Kidney (tissue), 14 donors: Measurements from ENCODE around the gene ZNF512B. TPM values are rescaled to one million over a fixed set of nuclear protein-coding genes. Genes with fewer than 3 reads are reported as not detected.

Source experiments
- DNase-seq, 5 donors: peaks; one replicate each; pipeline ENCODE4 v3.0.0-alpha.2; 2013 to 2020
- FAIRE-seq: peaks from 2 replicates; lab custom pipeline; 2012; peaks lifted over from hg19 to GRCh38; lab: Jason Lieb, UNC
- H3K27ac ChIP-seq, 2 donors: one replicate each; pipeline ENCODE4 v1.7.0; 2013; ENCODE audit warnings: low read depth in 2 of 2, low read length in 2 of 2, inconsistent platforms in 1 of 2
- H3K27me3 ChIP-seq: one replicate; pipeline ENCODE4 v1.7.1; 2013; ENCODE audit warnings: low read length, inconsistent platforms; ENCODE audit not compliant: control insufficient read depth, insufficient read depth
- H3K36me3 ChIP-seq, 3 donors: one replicate each; pipeline versions ENCODE4 v1.7.0 to v1.7.1; 2013; ENCODE audit warnings: low read length in 3 of 3, control low read depth in 1 of 3, inconsistent platforms in 1 of 3; ENCODE audit not compliant: insufficient read depth in 3 of 3, control insufficient read depth in 2 of 3
- H3K4me1 ChIP-seq, 3 donors: one replicate each; pipeline versions ENCODE4 v1.7.0 to v1.7.1; 2013; ENCODE audit warnings: low read length in 3 of 3, inconsistent platforms in 1 of 3, low read depth in 1 of 3; ENCODE audit not compliant: control insufficient read depth in 2 of 3, insufficient read depth in 2 of 3
- H3K4me3 ChIP-seq, 3 donors: one replicate each; pipeline versions ENCODE4 v1.7.0 to v1.8.1; 2013; ENCODE audit warnings: low read length in 3 of 3, control low read depth in 1 of 3, inconsistent platforms in 1 of 3
- H3K9ac ChIP-seq, 3 donors: one replicate each; pipeline versions ENCODE4 v1.7.0 to v1.7.1; 2013; ENCODE audit warnings: low read length in 3 of 3, control low read depth in 1 of 3, inconsistent platforms in 1 of 3
- H3K9me3 ChIP-seq, 3 donors: one replicate each; pipeline versions ENCODE4 v1.7.0 to v1.7.1; 2013; ENCODE audit warnings: low read length in 3 of 3, control low read depth in 1 of 3, inconsistent platforms in 1 of 3; ENCODE audit not compliant: control insufficient read depth in 2 of 3, insufficient read depth in 1 of 3
- intact Hi-C: fragments of 100-400 bp; cut with DNase I; formaldehyde crosslinking; loops from one replicate; pipeline ENCODE4 v1.11.1; 2022
- polyA plus RNA-seq: library from polyadenylated mRNA; stranded (reverse); fragments of 350-450 nt; fragmentation: Illumina TruSeq; extraction: RNeasy Lipid Tissue Mini Kit (QIAGEN cat#74804); gene quantifications from one replicate; pipeline ENCODE4 v1.2.3, GENCODE V29; 2014; ENCODE audit warnings: low read depth, low replicate concordance; ENCODE audit not compliant: insufficient read depth
- total RNA-seq: library from RNA; stranded (reverse); fragmentation: NEBNext Ultra II Directional; extraction: Animal tissue kit (Norgen Biotek cat#: 25700); gene quantifications from one replicate; pipeline ENCODE4 v1.2.1, GENCODE V29; 2021
- TF ChIP-seq, protein P1 (sequence below): IDR thresholded peaks from 3 replicates; pipeline ENCODE4 v1.5.1; 2012; ENCODE audit warnings: mild to moderate bottlenecking, moderate library complexity, borderline replicate concordance; ENCODE audit not compliant: insufficient read depth; ENCODE audit errors: extremely low read depth
- donor health status: control.
- donor health status: control.
- donor health status: control.
- donor health status: control.
- donor health status: control.
- donor health status: DM: yes; HTN: yes; CAD: no.
- donor health status: Normal renal cell carcinoma (clear cell type).

Gene ZNF512B
- total and polyA plus RNA-seq, 2 donors from 2014 or later, result 8.6 to 19.2 TPM

DNA sequence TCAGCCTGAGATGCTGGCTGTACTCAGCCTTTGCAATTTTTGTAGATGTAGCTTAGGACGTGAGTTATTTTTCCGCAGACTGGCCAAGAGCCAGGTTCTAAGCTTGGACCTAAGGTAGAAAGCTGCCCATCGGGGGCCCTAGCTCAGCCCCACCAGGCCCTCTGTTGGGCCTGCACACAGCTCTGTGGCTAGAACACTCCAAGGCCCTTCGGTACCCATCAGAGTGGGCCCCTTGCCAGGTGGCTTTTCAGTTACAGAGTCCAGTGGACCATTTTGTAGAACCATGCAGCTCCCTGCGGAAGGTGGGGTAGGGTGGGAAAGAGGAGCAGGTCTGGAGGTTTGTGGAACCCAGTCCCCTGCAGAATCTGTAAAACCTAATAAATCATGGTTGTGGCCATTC is 36.1 kb downstream of the ZNF512B start:
- DNase-seq (no peak), FAIRE-seq (no peak)
- H3K27ac ChIP-seq, result no peak overlapping the region
- H3K9me3 ChIP-seq, result no peaks in the 10 kb centered on the region
- intact Hi-C loops, result no loop called here
- no peaks in the 10 kb centered on the region for H3K4me1 ChIP-seq
- H3K36me3 ChIP-seq, result peaks cover 2 to 44% (median 17%) of the 10 kb centered on the region in 3 donors
- TF ChIP-seq, protein P1, sequence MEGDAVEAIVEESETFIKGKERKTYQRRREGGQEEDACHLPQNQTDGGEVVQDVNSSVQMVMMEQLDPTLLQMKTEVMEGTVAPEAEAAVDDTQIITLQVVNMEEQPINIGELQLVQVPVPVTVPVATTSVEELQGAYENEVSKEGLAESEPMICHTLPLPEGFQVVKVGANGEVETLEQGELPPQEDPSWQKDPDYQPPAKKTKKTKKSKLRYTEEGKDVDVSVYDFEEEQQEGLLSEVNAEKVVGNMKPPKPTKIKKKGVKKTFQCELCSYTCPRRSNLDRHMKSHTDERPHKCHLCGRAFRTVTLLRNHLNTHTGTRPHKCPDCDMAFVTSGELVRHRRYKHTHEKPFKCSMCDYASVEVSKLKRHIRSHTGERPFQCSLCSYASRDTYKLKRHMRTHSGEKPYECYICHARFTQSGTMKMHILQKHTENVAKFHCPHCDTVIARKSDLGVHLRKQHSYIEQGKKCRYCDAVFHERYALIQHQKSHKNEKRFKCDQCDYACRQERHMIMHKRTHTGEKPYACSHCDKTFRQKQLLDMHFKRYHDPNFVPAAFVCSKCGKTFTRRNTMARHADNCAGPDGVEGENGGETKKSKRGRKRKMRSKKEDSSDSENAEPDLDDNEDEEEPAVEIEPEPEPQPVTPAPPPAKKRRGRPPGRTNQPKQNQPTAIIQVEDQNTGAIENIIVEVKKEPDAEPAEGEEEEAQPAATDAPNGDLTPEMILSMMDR, result no peak
- no peak overlapping the region for H3K4me3 ChIP-seq
- no peaks in the 10 kb centered on the region for H3K27me3 ChIP-seq
- no peak overlapping the region for H3K9ac ChIP-seq

DNA sequence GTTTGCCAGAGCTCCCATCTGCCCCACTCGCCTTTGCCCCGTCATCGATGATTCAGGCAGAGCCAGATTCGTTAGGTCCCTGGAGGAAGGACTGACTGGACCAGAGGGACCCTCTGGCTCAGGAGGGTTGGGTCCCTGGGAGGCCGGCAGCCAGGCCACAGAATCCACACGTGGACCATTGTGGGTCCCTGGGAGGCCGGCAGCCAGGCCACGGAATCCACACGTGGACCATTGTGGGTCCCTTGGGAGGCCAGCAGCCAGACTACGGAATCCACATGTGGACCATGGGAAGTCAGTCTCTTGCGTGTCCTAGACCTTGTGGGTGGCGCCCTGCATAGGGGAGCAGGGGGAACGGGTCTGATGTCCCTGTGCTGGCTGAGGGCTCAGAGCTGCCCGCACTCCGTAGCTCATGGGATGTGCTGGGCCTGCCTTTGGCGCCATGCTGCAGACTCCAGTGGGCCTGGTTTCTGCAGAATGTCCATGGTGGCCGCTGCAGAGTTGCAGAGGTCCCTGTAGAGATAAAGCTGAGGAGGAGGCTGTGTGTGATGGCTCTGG is 37.0 kb downstream of the ZNF512B start:
- intact Hi-C loops, result no loop called here
- peaks cover 2 to 51% (median 24%) of the 10 kb centered on the region in 3 donors for H3K36me3 ChIP-seq
- DNase-seq (peak in 1 of 5 donors; percentile 65), FAIRE-seq (no peak)
- no peak overlapping the region for H3K4me3 ChIP-seq
- no peaks in the 10 kb centered on the region for H3K4me1 ChIP-seq
- no peak overlapping the region for H3K9ac ChIP-seq
- no peaks in the 10 kb centered on the region for H3K27me3 ChIP-seq
- TF ChIP-seq, protein P1, result no peak
- H3K27ac ChIP-seq, result no peak overlapping the region
- no peaks in the 10 kb centered on the region for H3K9me3 ChIP-seq

DNA sequence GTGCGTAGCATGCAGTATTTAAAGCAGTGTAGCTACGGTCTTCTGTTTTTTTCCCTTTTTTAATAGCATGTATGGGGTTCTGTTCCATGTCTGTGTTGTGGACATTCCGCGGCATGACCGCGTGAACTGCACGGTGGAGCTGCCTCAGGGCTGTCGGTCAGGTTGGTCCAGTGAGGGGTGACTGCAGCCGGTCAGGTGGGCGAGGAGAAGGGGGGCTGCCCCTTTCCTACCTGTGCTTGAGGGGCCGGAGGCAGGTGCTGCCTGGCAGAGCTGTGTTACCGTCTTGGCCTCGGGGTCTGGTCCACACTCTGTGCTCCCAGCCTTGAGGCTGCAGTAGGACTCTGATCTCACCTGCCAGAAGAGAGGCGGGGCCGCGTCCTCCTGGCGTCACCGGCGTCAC is 38.0 kb downstream of the ZNF512B start:
- H3K27me3 ChIP-seq, result no peaks in the 10 kb centered on the region
- H3K36me3 ChIP-seq, result peaks cover 2 to 51% (median 24%) of the 10 kb centered on the region in 3 donors
- no peak overlapping the region for H3K4me3 ChIP-seq
- intact Hi-C loops, result no loop called here
- peak in 1 of 5 donors; percentile 76 for DNase-seq
- no peak overlapping the region for H3K27ac ChIP-seq
- H3K9me3 ChIP-seq, result no peaks in the 10 kb centered on the region
- no peaks in the 10 kb centered on the region for H3K4me1 ChIP-seq
- no peak for FAIRE-seq
- H3K9ac ChIP-seq, result no peak overlapping the region
- TF ChIP-seq, protein P1, result no peak
